Myocyte (in vitro differentiated cells): ENCODE measurements around the gene GARIN5A. TPM values are rescaled to one million over a fixed set of nuclear protein-coding genes. Genes with fewer than 3 reads are reported as not detected.

Source experiments
- DNase-seq: peaks from one replicate; pipeline ENCODE4 v3.0.0-alpha.2; 2012; ENCODE audit warnings: low read depth
- total RNA-seq: library from RNA; depleted of rRNA; stranded (reverse); fragments of >200 nt; gene quantifications from 2 replicates; pipeline ENCODE4 v1.2.3, GENCODE V29; 2014

The GARIN5A gene
- total RNA-seq, 1 donor from 2014 or later = 1.5 TPM

DNA sequence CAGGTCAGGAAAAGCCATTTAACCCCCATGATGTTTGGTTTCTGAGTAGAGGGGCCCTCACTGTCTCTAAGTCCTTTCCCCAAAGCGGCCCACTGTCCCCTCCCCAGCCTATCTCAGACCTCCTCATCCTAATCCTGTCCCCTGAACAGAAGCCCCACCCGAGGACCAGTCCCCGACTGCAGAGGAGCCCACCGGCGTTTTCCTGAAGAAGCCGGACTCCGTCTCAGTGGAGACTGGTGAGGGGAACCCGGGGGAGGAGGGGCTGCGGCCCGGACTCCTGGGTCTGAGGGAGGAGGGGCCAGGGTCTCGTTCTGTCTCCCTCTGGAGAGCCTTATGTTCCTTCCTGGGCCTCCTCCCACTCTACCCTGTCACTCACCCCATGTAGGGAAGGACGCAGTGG lies 41.0 kb downstream of the GARIN5A start:
- DNase-seq = no peak

DNA sequence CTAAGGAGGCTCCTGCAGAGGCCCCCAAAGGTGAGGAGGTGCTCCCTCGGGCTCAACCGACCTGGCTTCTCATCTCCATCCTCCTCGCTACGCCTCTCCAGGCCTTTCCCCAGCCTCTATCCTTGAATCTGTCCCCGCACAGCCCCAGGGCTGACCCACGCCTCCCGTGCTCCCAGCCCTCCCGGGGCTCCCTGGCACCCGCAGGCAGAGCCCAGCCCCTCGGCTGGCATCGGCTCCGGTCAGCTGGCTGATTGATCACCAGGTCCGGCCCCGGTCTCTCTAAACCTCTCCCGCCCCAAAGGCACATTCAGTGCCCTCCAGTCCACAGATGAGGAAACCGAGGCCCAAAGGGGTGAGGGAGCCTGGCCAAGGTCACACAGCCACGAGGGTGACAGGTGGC lies 41.4 kb downstream of the GARIN5A start:
- no peak for DNase-seq

DNA sequence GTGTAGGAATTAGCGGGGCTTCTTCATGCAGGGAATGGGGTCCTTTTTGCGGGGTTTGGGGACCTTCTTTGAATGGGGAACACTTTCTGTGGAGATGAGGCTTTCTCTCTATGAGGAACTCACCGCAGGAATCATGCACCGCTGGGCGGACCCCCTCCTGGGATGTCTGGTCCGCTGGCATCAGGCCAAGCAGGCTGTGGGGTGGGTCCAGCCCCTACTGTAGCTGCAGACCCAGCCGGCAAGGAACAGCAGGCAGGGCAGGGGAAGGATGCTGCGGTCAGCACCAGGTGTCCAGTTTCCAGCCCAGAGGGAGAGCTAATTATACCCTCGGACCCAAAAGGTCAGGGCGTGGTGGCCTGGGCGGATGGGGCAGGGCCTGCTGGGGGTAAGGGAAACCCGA lies 42.1 kb downstream of the GARIN5A start:
- peak; percentile 90 for DNase-seq

DNA sequence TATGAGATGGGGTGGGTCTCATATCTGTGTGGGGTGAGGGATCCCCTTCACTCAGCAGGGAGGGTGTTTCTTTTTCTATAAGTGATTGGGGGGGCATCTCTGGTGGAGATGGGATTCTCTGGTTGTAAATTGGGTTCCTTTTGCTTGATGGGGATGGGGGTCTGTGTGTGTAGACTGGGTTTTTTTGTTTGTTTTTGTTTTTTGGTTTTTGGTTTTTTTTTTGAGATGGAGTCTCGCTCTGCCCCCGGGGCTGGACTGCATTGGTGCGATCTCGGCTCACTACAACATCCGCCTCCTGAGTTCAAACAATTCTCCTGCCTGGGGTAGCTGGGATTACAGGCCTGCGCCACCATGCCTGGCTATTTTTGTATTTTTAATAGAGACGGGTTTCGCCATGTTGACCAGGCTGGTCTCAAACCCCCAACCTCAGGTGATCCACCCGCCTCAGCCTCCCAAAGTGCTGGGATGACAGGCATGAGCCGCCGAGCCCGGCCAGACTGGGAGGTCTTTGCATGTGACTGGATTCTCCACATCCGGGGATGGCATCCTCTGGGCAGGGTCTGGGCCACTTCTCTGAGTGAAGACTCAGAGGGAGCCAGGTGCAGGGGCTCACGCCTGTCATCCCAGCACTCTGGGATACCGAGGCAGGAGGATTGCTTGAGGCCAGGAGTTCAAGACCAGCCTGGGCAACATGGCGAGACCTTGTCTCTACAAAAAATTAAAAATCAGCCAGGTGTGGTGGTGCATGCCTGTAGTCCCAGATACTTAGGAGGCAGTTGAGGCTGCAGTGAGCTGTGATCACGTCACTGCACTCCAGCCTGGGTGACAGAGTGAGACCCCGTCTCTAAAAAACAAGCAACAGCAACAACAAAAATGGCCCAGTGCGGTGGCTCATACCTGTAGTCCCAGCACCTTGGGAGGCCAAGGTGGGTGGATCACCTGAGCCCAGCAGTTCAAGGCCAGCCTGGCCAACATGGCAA lies 43.2 kb downstream of the GARIN5A start:
- DNase-seq = peak; percentile 33

DNA sequence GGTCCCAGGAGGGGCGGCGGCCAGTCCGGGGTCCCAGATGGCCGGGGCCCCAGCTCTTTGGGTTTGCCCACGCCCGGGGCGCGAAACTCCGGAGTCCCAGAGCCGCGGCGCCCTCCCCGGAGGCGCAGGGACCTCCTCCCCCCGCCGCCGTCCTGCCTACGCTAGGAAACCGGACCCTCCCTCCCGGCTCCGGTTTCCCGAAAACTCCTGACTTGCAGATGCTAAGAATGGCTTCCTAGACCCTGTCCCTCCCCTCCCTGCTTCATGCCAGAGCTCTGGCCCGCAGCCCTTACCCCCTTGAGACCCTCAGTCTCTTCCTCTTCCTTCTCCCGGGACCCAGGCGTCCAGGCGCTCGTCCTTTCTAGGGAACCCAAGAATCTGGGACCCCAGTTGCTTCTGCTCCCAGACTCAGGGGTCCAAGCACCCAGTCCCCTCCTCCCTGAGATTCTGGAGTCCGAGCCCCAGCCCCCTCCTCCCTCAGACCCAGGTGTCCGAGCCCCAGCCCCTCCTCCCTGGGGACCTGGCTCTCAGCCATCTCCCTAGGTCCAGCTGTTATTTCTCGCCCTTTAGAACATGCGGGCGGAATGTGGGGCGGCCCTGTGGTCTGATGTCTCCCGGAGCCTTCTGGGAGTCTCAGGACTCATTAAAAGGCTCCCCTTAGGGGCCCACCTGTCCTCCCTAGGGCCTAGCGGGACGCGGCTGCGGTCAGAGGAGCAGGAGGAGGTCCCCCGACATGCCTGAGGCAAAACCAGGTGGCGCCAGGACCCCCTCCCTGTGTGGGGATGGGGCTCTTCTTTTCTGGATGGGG lies 44.2 kb downstream of the GARIN5A start, which contains the start of gene MYBPC2:
Gene MYBPC2, plus strand, starts transcription at position 672 of the 808 bp plus-strand sequence. Its CDS starts 62 bp downstream, at position 734.
- DNase-seq = peak; percentile 97

DNA sequence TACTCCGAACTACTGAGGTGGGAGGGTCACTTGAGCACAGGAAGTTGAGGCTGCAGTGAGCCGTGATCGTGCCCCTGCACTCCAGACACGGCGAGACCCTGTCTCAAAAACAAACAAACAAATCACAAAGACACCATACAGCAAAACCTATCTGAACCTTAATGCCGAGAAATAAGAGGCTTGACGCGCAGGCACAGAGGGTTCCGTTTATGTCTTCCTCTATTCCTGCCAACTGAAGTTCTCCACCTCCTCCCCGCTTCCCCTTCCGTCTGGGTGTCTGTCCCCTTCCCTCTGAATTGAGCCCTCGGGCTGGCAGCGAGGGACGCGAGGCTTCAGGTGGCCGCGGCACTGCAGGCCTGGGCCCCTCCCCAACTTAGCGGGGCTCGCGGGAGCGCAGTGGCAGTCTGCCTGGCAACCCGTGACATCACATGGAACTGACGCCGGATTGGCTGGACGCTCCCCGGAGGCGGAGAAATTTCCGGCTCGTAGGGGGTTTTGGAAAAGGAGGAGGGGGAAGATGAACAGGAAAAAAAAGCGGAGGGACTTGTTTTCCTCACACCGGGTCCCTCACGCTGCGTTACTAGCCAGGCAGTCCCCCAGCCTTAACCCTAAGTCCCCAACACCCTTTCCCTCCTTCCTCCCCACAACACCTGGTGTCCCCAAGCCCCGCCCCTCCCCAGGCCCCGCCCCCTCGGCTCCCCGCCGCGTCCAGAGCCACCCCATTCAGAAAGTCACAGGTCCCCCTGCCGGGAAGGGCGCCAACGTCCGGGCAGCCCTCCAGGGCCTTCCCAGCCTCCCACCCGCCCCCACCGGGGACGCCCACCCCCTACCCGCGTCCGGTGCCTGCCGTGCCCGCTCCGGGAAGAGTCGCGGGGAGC lies 45.1 kb downstream of the GARIN5A start:
- DNase-seq = peak; percentile 82

DNA sequence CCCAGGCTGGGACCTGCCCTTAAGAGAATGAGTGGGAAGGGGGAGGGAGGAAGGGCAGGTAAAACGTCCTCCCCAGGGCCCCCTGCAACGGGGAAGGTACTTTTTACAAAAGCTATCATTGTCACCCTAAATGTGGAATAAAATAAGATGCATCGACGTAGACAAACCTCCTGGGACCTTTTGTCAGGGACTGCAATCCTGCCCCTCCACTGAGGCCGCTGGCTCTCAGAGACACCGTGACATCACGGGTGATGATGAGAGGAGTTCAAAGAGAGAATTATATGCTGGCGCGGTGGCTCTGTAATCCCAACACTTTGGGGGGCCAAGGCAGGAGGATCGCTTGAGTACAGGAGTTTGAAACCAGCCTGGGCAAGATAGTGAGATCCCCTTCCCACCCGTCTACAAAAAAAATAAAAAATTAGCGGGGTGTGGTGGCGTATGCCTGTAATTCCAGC lies 45.7 kb downstream of the GARIN5A start:
- no peak for DNase-seq

DNA sequence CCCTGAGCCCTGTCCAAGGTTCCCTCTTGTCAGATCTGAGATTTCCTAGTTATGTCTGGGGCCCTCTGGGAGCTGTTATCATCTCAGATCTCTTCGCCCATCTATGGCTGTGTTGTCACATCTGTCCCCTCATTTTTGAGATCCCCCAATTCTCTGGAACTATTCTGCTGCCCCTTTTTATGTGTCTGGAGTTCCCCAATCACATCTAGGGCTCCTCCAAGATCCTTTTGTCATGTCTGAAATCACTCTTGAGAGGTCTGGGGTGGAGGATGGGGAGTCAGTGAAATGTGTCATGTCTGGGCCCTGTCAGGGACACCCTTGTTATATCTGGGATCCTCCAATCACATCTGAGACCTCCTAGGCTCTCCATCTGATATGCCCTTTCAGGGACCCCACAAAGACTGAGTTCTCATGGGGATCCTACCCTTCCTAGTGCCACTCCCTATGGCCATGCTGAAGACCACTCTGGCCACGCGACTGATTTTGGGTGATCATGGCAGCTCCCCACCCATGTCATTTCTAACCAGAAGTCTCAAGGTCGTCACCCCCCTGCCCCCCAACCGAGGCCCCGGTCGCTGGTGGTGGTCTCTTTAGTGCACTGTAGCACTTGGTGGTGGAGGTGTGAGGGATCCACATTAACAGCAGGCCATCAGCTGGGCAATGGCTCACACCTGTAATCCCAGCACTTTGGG lies 47.7 kb downstream of the GARIN5A start:
- DNase-seq = no peak

DNA sequence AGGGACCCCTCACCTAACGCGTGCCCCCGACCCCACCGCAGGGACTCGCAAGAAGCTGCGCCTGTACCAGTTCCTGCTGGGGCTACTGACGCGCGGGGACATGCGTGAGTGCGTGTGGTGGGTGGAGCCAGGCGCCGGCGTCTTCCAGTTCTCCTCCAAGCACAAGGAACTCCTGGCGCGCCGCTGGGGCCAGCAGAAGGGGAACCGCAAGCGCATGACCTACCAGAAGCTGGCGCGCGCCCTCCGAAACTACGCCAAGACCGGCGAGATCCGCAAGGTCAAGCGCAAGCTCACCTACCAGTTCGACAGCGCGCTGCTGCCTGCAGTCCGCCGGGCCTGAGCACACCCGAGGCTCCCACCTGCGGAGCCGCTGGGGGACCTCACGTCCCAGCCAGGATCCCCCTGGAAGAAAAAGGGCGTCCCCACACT lies 48.6 kb downstream of the GARIN5A start:
- DNase-seq = peak; percentile 74

DNA sequence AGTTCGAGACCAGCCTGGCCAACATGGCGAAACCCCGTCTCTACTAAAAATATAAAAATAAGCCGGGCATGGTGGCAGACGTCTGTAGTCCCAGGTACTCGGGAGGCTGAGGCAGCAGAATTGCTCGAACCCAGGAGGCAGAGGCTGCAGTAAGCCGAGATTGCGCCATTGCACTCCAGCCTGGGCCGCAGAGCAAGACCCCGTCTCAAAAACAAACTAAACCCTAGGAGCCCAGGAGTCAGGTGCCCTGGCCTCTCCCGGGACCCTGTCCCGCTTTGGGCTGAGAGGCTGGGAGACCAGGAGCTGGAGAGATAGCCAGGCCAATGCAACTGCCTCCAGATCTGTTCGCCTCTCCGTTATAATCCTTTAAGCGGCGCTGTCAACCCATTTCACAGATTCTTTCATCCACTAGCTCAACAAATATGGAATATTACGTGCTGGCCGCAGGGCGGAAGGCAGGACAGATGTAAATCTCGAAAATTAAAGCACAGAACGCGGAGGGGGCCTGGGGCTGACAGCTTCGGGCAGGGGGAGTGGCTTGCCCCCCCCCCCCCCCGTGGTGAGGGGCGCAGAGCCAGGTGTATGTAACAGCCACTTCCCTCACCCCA lies 49.2 kb downstream of the GARIN5A start:
- no peak for DNase-seq

DNA sequence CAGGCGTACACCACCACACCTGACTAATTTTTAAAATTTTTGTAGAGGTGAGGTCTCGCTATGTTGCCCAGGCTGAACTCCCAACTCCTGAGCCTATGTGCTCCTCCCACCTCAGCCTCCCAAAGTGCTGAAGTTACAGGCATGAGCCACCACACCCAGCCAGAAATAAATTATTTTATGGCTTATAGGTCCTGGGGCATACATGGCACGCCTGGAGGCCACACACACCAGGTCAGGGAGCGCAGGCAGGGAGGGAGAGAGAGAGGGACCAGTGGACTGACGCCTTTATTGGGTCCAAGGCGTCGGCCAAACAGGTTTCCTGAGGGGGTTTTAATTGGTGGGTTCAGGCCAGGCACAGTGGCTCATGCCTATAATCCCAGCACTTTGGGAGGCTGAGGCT lies 51.1 kb downstream of the GARIN5A start:
- no peak for DNase-seq

DNA sequence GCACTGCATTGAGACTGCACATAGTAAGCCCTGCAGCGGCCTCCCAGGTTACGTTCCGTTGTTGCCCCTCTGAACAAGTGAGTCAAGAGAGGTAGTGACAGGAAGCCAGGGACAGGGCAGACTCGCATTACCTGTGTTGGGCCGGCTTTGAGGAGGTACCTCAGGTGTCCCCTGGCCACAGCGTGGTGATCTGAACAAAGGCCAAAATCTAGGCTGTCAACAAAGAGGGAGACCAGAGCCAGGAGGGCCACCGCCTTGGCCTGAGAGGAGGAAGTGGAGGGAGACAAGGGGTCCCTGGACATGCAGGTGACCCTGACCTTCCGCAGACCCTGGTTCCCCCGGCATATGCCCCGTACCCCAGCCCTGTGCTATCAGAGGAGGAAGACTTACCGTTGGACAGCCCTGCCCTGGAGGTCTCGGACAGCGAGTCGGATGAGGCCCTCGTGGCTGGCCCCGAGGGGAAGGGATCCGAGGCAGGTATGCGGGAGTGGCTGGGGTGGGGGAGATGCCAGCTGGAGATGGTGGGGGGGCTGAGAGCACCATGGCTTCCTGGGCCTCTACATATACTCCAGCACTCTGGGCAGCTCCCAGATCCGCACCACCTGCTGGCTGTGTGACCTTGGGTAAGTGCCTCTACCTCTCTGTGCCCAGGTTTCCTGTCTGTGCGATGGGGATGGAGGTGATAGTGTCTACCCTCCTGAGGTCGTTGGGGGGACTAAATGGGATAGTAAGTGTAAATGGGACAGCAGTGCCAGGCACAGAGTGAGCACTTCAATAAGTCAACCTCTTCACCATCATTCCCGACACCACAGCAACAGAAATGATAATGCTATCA lies 53.2 kb downstream of the GARIN5A start:
- DNase-seq = no peak

DNA sequence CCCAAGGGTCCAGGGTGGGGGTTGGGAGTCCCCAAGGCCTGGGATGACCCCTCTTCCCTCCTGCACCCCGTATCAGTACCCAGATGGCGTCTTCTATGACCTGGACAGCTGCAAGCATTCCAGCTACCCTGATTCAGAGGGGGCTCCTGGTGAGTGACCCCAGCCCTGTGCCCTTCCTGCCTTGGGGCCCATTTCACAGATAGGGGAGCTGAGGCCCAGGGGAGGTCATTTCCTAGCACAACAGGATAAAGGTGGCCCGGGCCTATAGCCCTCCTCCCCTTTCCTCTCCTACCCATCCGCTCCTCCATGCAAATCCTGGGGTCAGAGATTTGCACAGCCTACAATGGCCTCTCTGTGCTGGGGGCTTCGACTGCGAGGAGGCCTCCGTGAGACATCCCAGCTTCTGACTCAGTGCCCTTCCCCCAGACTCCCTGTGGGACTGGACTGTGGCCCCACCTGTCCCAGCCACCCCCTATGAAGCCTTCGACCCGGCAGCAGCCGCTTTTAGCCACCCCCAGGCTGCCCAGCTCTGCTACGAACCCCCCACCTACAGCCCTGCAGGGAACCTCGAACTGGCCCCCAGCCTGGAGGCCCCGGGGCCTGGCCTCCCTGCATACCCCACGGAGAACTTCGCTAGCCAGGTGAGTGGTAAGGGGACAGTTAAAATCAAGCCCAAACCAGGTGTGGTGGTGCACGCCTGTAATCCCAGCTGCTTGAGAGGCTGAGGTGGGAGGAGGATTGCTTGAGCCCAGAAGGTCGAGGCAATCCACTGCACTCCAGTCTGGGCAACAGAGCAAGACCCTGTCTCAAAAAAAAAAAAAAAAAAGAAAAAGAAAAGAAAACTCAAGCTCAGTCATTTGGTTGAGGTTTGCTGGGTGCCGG lies 54.0 kb downstream of the GARIN5A start:
- no peak for DNase-seq

DNA sequence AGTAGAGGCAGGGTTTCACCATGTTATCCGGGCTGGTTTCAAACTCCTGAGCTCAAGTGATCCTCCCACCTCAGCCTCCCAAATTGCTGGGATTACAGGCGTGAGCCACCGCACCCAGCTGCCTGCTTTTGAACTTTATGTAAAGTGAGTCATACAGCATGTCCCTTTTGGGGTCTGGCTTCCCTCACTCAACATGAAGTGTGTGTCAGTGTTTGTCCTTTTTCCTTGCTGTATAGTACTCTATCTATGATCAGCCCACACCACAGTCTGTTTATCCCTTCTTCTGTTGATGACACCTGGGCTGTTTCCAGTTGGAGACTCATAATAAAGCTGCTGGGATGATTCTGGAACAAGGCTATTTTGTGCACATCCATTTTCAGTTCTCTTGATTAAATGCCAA lies 55.8 kb downstream of the GARIN5A start:
- no peak for DNase-seq

DNA sequence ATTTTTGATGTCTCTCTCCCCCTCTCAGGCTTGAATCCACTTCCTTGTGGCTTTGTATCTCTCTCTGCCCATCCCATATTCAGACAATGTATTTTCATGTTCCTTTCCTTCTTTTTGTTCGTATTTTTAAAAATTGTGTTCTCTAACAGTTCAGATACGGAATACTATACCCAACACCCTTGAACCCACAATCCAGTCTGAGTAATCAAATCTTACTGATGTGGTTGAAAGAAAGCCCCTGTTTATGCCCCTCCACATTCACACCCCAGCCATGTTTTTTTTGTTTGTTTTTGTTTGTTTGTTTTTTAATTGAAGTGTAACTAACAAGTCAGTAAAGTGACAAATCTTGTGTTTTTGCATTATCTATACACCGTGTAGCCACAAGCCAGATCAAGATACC lies 56.5 kb downstream of the GARIN5A start:
- DNase-seq = no peak

DNA sequence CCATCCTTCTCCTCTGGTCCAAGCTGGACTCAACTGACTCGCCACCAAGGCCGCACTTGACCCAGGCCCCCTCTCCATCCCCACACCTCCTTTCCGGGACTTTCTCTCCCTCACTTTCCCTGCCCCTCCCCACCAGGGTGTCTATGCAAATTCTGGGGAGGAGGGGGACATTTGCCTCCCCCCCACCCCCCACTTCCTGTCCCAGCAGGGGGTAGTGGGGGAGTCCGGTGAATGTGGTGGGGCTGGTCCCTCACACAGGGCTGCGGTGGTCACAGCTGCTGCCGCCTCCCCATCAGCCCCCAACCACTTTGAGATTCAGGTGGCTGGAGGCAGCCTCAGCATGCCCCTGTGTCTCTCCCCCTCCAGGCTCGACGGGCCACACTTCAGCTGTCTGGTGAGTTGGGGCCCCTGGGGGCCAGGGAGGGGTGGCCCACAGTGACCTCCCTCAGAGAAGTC lies 57.0 kb downstream of the GARIN5A start:
- DNase-seq = no peak

DNA sequence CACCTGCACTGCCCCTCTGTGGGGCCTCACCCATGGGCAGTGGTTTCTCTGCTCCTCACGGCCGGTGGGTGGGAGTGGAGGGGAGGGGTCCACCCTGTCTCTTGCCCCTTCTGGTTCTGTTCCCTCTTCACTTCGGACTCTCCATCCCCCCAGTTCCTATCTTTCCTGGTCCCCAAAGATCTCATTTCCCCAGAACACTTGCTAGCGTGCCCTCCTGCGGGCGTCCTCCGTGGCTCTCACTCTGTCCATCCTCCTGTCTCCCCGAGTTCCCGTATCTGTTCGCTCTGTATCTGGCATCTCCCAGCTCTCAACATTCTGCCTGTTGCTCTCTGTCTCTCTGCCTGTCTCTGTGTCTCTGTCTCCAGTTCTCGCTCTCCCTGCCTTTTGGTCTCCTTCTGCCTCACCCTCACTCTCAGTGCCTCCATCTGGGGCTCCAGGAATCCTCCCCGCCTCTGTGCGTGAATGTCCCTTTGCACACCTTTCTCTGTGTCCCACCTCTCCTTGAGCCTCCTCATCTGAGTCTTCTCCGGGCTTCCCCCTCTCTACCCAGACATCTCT lies 57.5 kb downstream of the GARIN5A start:
- no peak for DNase-seq
